ENCODE results near the gene SLC6A18.

Gene SLC6A18

GRCh38 chr5:1229822-1230221 is 4.6 kb downstream of the SLC6A18 start:
- no peak for TF ChIP-seq CTCF (IDR thresholded peaks at IDR 0.05; ENCODE audit: low read depth, low read length, missing control alignments)
- Histone ChIP-seq H3K4me3 (ENCODE audit: low read depth, low read length) (no peak overlapping the region), H3K27me3 (replicated peaks) (no peaks in the 10 kb centered on the region), H3K36me3 (replicated peaks) (no peaks in the 10 kb centered on the region), H3K27ac (no peak overlapping the region)
- DNase-seq = no peak
- in situ Hi-C loops (cut with HindIII; ENCODE audit: low pct_ligation_motif_present, low sequenced_read_pairs) = no loop called here

- no peak for TF ChIP-seq CTCF (IDR thresholded peaks at IDR 0.05; ENCODE audit: low read depth, low read length, missing control alignments)
- Histone ChIP-seq H3K4me3 (ENCODE audit: low read depth, low read length) (no peak overlapping the region), H3K36me3 (replicated peaks) (no peaks in the 10 kb centered on the region), H3K27ac (no peak overlapping the region), H3K27me3 (replicated peaks) (no peaks in the 10 kb centered on the region)
- in situ Hi-C loops (cut with HindIII; ENCODE audit: low pct_ligation_motif_present, low sequenced_read_pairs) = no loop called here
- DNase-seq = no peak
These were observed 5.4 kb downstream of the SLC6A18 start for GRCh38 chr5:1230551-1230950.

- no peak for TF ChIP-seq CTCF (IDR thresholded peaks at IDR 0.05; ENCODE audit: low read depth, low read length, missing control alignments)
- H3K4me3 ChIP-seq (ENCODE audit: low read depth, low read length) = no peak overlapping the region
These were observed 6.2 kb downstream of the SLC6A18 start for GRCh38 chr5:1231354-1231905.

GRCh38 chr5:1232780-1233179 is 7.6 kb downstream of the SLC6A18 start:
- no peak for DNase-seq

More at GRCh38 chr5:1231354-1231905, 6.2 kb downstream of the SLC6A18 start:
- no peak for DNase-seq
- in situ Hi-C loops (cut with HindIII; ENCODE audit: low pct_ligation_motif_present, low sequenced_read_pairs) = no loop called here
- Histone ChIP-seq H3K27me3 (replicated peaks) (no peaks in the 10 kb centered on the region), H3K27ac (no peak overlapping the region), H3K36me3 (replicated peaks) (no peaks in the 10 kb centered on the region)

GRCh38 chr5:1235379-1235778 is 10.2 kb downstream of the SLC6A18 start:
- no peak for TF ChIP-seq CTCF (IDR thresholded peaks at IDR 0.05; ENCODE audit: low read depth, low read length, missing control alignments)
- in situ Hi-C loops (cut with HindIII; ENCODE audit: low pct_ligation_motif_present, low sequenced_read_pairs) = no loop called here
- Histone ChIP-seq H3K27me3 (replicated peaks) (no peaks in the 10 kb centered on the region), H3K27ac (no peak overlapping the region), H3K36me3 (replicated peaks) (no peaks in the 10 kb centered on the region), H3K4me3 (ENCODE audit: low read depth, low read length) (no peak overlapping the region)
- DNase-seq = no peak

More at GRCh38 chr5:1232780-1233179, 7.6 kb downstream of the SLC6A18 start:
- Histone ChIP-seq H3K36me3 (replicated peaks) (no peaks in the 10 kb centered on the region), H3K27me3 (replicated peaks) (no peaks in the 10 kb centered on the region), H3K27ac (no peak overlapping the region), H3K4me3 (ENCODE audit: low read depth, low read length) (no peak overlapping the region)
- in situ Hi-C loops (cut with HindIII; ENCODE audit: low pct_ligation_motif_present, low sequenced_read_pairs) = no loop called here
- no peak for TF ChIP-seq CTCF (IDR thresholded peaks at IDR 0.05; ENCODE audit: low read depth, low read length, missing control alignments)

GRCh38 chr5:1235838-1236237 is 10.7 kb downstream of the SLC6A18 start:
- TF ChIP-seq CTCF (IDR thresholded peaks at IDR 0.05; ENCODE audit: low read depth, low read length, missing control alignments) = no peak
- H3K36me3 ChIP-seq (replicated peaks) = no peaks in the 10 kb centered on the region
- DNase-seq = no peak
- H3K4me3 ChIP-seq (ENCODE audit: low read depth, low read length) = no peak overlapping the region
- H3K27me3 ChIP-seq (replicated peaks) = no peaks in the 10 kb centered on the region
- no peak overlapping the region for H3K27ac ChIP-seq
- in situ Hi-C loops (cut with HindIII; ENCODE audit: low pct_ligation_motif_present, low sequenced_read_pairs) = no loop called here

All from brain microvascular endothelial cell (primary cell).